NCI-H82 treated with DMSO at 0.1 percent for 48 hours (cell line): Measurements from ENCODE around the gene OR52K2.
"Not testable (repeated sequence)": the region's sequence is repeated elsewhere in the genome, so short reads cannot be mapped to it uniquely, and the experiment has no call there.

Source experiments
- DNase-seq: peaks from one replicate; lab custom pipeline; 2025; ENCODE audit not compliant: unreplicated experiment; lab: John Stamatoyannopoulos, UW

OR52K2 gene

GRCh38 chr11:4448995-4449394 is at the start of gene OR52K2:
Gene OR52K2 (plus strand): TSS chr11:4449295. CDS start chr11:4449340, 45 bp downstream.
- DNase-seq: no peak

GRCh38 chr11:4406206-4406605 is 42.9 kb upstream of the OR52K2 start:
- DNase-seq: not testable (repeated sequence)

- no peak for DNase-seq
These were observed 32.8 kb upstream of the OR52K2 start for GRCh38 chr11:4416306-4416705.

- DNase-seq: no peak
These were observed 32.3 kb upstream of the OR52K2 start for GRCh38 chr11:4416816-4417215.

- DNase-seq: no peak
These were observed 30.7 kb upstream of the OR52K2 start for GRCh38 chr11:4418403-4418802.

GRCh38 chr11:4430051-4430450 is 19.0 kb upstream of the OR52K2 start:
- DNase-seq: no peak

GRCh38 chr11:4433856-4434255 is 15.2 kb upstream of the OR52K2 start:
- no peak for DNase-seq

GRCh38 chr11:4436411-4436810 is 12.7 kb upstream of the OR52K2 start:
- DNase-seq: no peak

- DNase-seq: no peak
These were observed 7.6 kb upstream of the OR52K2 start for GRCh38 chr11:4441515-4441914.

- no peak for DNase-seq
These were observed 5.7 kb upstream of the OR52K2 start for GRCh38 chr11:4443232-4443891.

- DNase-seq: no peak
These were observed 4.0 kb downstream of the OR52K2 start for GRCh38 chr11:4453118-4453517.

GRCh38 chr11:4454021-4454420 is 4.9 kb downstream of the OR52K2 start:
- DNase-seq: no peak

GRCh38 chr11:4455419-4455818 is 6.3 kb downstream of the OR52K2 start:
- no peak for DNase-seq

- DNase-seq: no peak
These were observed 10.4 kb downstream of the OR52K2 start for GRCh38 chr11:4459500-4459899.

GRCh38 chr11:4460151-4460550 is 11.1 kb downstream of the OR52K2 start:
- no peak for DNase-seq

- no peak for DNase-seq
These were observed 15.4 kb downstream of the OR52K2 start for GRCh38 chr11:4464216-4465159.

- no peak for DNase-seq
These were observed 16.3 kb downstream of the OR52K2 start for GRCh38 chr11:4465407-4465806.

GRCh38 chr11:4466131-4466870 is 17.2 kb downstream of the OR52K2 start:
- no peak for DNase-seq

GRCh38 chr11:4466871-4467442 is 17.9 kb downstream of the OR52K2 start:
- DNase-seq: no peak

GRCh38 chr11:4467811-4468606 is 18.9 kb downstream of the OR52K2 start:
- DNase-seq: no peak
